GM19455 (cell line): ENCODE results near the gene STX3.
"Not testable (repeated sequence)": the region's sequence is repeated elsewhere in the genome, so short reads cannot be mapped to it uniquely, and the experiment has no call there.

Experiments
- ATAC-seq: cut with Tn5 transposase; IDR thresholded peaks from one replicate; pipeline ENCODE4 v1.9.1; 2021; ENCODE audit not compliant: unreplicated experiment

Gene STX3

GRCh38 chr11:59833602-59834001 is 78.4 kb downstream of the STX3 start:
- no peak for ATAC-seq

DNA sequence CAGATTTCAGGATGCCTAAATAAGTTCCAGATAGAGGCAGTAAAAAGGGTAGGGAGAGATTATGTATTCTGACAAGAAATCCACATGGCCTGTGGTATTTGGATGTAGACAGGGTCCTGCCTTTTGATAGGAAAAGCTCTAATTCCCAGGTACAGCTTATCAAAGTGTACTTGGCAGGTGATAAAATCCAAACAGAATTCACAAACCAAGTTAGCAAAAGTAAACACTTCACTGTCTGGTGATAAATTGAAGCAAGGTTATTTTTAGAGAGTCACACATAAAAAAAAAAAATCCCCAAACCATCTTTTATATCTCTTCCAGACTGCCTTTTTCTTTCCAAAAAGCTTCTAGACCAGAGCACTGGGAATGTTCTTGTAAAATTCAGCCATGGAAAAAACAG is 84.4 kb downstream of the STX3 start:
- no peak for ATAC-seq

DNA sequence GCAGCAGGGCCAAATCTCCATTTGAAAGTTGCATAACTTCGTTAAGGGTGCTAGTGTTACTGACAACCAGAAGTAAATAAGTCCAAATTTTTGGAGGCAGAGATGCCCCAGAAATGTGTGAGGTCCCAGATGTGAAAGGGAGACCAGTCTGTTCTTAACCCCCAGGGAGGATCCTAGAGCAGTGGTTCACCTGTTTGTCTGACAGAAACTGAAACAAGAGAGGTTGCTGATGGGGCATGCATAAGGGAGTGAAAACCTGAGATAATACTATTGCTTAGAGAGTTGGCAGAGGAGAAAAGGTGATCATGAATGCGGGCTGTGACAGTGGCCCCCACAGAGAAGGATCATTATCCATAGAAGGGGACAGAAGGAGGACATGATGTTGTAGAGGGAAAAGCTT is 86.3 kb downstream of the STX3 start:
- no peak for ATAC-seq

DNA sequence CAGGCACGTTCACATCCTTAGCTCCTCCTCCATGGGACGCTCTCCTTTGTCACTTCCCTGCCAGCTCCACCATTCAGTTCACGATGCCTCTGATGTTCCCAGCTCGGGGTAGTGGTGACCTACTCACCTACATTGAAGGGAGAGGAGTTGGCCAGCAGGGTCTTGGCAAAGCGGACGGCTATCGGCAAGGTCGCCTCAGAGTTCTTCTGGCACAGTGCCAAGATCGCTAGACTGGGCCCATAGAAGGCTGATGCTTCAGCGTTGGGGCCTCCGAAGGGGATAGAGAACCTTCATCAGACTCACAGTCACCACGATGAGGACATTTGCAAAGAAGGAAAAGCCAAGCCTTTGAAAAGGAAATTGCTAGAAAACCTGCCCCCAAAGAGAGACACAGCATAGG is 87.1 kb downstream of the STX3 start:
- ATAC-seq: no peak

GRCh38 chr11:59845399-59845798 is 90.2 kb downstream of the STX3 start, which contains the start of gene CBLIF:
Gene CBLIF, minus strand, starts transcription at chr11:59845499. Its CDS starts 46 bp downstream, at chr11:59845453.
- ATAC-seq: no peak

DNA sequence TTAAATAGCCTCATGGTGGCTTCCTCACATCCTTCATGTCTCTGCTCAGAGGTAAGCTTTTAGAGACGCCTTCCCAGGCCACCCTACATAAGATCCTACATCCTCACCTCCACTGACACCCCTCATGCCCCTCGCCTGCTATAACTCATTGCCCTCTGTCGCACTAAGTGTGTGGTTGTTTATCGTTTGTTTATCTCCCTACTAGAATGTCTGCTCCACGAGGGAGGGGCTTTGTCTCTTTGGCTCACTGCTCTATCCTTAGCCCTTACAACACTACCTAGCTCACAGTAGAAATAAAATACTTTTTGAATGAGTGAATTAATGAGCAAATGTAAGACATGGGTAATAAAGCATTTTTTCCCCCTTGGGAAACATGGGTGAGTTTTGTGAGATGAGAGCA is 91.4 kb downstream of the STX3 start:
- no peak for ATAC-seq

GRCh38 chr11:59847626-59848025 is 92.5 kb downstream of the STX3 start:
- no peak for ATAC-seq

GRCh38 chr11:59848439-59848838 is 93.3 kb downstream of the STX3 start:
- not testable (repeated sequence) for ATAC-seq

DNA sequence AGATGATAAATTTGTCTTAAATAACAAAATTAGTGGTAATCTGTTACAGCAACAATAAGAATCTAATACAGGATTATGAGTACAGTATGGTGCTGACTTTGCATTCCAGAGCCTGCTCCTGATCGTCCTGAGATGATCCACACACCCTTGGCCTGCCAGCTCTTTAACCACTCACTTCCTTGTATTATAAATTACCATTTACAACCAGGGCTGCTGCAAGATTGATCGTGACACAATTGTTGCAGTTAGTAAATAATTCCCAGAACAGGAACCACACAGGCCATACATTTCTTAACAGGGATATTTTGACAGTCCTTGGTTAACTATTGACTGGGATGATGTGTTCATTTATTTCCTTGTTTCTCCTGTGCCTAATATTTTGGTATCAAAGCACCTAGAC is 94.0 kb downstream of the STX3 start:
- no peak for ATAC-seq

GRCh38 chr11:59849551-59849950 is 94.4 kb downstream of the STX3 start:
- ATAC-seq: not testable (repeated sequence)

GRCh38 chr11:59851416-59851815 is 96.2 kb downstream of the STX3 start:
- ATAC-seq: not testable (repeated sequence)

DNA sequence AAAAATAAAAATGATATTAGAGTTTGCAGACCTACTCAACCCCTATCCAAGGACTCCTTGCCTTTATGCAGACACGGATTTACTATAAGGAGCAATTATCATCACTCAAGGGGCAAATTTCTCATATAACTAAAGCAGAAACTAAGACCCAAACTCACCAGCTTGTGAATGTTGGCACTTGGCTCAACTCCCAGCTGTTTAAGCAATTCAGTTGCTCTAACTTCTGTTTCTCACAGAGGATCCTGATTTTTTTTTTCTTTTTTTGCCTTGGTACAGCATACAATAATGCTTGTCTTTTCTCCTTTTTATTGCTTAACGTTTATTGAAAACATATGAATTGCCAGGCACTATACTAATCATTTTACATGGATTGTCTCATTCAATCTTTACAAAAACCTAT is 99.7 kb downstream of the STX3 start:
- no peak for ATAC-seq
